Vagina (tissue), 2 donors: ENCODE measurements around the gene HADHA. TPM values are rescaled to one million over a fixed set of nuclear protein-coding genes. Genes with fewer than 3 reads are reported as not detected.

Experiments used
- DNase-seq, 2 donors: peaks; one replicate each; pipeline ENCODE4 v3.0.0-alpha.2; 2017; ENCODE audit errors: extremely low spot score in 2 of 2
- H3K27ac ChIP-seq: fragments of 200-600 bp; sonication (generic); one replicate; pipeline ENCODE4 v1.5.1; 2019
- H3K27me3 ChIP-seq: fragments of 200-600 bp; sonication (generic); one replicate; pipeline ENCODE4 v1.5.1; 2019
- H3K36me3 ChIP-seq, 2 donors: fragments of 200-600 bp; sonication (generic); one replicate each; pipeline ENCODE4 v1.5.1; 2017 to 2019
- H3K4me1 ChIP-seq: fragments of 200-600 bp; sonication (generic); one replicate; pipeline ENCODE4 v1.5.1; 2019
- H3K4me3 ChIP-seq, 2 donors: fragments of 200-600 bp; sonication (generic); 1 replicate in 1 of 2; 2 replicates in 1 of 2; pipeline ENCODE4 v1.5.1; 2016 to 2019
- H3K9me3 ChIP-seq: fragments of 200-600 bp; sonication (generic); one replicate; pipeline ENCODE4 v1.5.1; 2019
- POLR2A ChIP-seq, 2 donors: fragments of 450-650 bp; IDR thresholded peaks; one replicate each; pipeline ENCODE4 v1.6.1; 2017; ENCODE audit warnings: antibody characterized with exemption in 2 of 2, mild to moderate bottlenecking in 2 of 2, moderate library complexity in 2 of 2
- POLR2AphosphoS5 ChIP-seq, 2 donors: sonication (generic); formaldehyde crosslinking; IDR thresholded peaks; one replicate each; pipeline ENCODE4 v1.9.0; 2017; ENCODE audit warnings: antibody characterized with exemption in 2 of 2, mild to moderate bottlenecking in 2 of 2, low read depth in 1 of 2; ENCODE audit not compliant: insufficient read depth in 1 of 2
- intact Hi-C: fragments of 100-400 bp; cut with DNase I; formaldehyde crosslinking; loops from one replicate; pipeline ENCODE4 v1.15.1; 2023
- total RNA-seq: library from RNA; depleted of rRNA; stranded (reverse); fragments of >200 nt; gene quantifications from one replicate; pipeline ENCODE4 v1.2.3, GENCODE V29; 2016
- TF ChIP-seq, protein P1 (sequence below), 3 experiments: fragments of 450-650 bp in 2 of 3; fragments of 200-600 bp in 1 of 3; sonication (generic) in 1 of 3; IDR thresholded peaks; one replicate each; pipeline ENCODE4 v1.5.1; 2017 to 2019; ENCODE audit warnings: antibody characterized with exemption in 3 of 3, mild to moderate bottlenecking in 2 of 3, moderate library complexity in 2 of 3

Gene HADHA
- total RNA-seq, 1 donor from 2014 or later = 124 TPM

DNA sequence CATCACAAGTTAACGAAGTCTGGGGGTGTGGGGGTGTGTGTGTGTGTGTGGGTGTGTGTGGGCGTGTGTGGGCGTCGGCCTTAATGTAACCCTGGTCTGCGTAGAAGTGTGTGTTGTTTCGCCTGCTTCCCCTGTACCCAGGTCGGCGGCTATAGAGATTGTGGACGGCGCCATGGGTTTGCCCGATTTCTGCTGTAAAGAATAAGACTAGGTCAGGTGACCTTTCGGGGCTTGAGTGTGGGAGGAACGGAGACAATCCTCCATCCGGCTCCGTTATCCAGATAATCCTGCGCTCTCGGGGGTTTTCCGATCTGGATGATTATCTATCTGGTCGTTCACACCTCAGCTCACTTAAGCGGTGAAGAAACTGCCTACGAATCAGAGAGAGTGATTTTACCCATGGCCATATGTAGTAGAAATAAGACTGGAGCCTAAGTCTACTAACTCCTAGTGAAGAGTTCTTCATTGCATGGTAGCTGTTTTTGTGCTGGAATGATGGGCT is 850 bp upstream of the HADHA start:
- Histone ChIP-seq H3K9me3 (no peaks in the 10 kb centered on the region), H3K27me3 (no peaks in the 10 kb centered on the region), H3K4me1 (peaks cover 46% of the 10 kb centered on the region), H3K27ac (peak overlapping the region; percentile 96), H3K4me3 (peak overlapping the region; percentile 71 to 96), H3K36me3 (no peaks in the 10 kb centered on the region)
- DNase-seq = no peak
- TF ChIP-seq, protein P1, sequence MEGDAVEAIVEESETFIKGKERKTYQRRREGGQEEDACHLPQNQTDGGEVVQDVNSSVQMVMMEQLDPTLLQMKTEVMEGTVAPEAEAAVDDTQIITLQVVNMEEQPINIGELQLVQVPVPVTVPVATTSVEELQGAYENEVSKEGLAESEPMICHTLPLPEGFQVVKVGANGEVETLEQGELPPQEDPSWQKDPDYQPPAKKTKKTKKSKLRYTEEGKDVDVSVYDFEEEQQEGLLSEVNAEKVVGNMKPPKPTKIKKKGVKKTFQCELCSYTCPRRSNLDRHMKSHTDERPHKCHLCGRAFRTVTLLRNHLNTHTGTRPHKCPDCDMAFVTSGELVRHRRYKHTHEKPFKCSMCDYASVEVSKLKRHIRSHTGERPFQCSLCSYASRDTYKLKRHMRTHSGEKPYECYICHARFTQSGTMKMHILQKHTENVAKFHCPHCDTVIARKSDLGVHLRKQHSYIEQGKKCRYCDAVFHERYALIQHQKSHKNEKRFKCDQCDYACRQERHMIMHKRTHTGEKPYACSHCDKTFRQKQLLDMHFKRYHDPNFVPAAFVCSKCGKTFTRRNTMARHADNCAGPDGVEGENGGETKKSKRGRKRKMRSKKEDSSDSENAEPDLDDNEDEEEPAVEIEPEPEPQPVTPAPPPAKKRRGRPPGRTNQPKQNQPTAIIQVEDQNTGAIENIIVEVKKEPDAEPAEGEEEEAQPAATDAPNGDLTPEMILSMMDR (IDR thresholded peaks at IDR 0.05) = no peak
- TF ChIP-seq POLR2A (IDR thresholded peaks at IDR 0.05) (no peak), POLR2AphosphoS5 (IDR thresholded peaks at IDR 0.05; ENCODE audit: insufficient read depth in 1 of 2, low read depth in 1 of 2) (no peak)
- intact Hi-C loops = no loop called here

DNA sequence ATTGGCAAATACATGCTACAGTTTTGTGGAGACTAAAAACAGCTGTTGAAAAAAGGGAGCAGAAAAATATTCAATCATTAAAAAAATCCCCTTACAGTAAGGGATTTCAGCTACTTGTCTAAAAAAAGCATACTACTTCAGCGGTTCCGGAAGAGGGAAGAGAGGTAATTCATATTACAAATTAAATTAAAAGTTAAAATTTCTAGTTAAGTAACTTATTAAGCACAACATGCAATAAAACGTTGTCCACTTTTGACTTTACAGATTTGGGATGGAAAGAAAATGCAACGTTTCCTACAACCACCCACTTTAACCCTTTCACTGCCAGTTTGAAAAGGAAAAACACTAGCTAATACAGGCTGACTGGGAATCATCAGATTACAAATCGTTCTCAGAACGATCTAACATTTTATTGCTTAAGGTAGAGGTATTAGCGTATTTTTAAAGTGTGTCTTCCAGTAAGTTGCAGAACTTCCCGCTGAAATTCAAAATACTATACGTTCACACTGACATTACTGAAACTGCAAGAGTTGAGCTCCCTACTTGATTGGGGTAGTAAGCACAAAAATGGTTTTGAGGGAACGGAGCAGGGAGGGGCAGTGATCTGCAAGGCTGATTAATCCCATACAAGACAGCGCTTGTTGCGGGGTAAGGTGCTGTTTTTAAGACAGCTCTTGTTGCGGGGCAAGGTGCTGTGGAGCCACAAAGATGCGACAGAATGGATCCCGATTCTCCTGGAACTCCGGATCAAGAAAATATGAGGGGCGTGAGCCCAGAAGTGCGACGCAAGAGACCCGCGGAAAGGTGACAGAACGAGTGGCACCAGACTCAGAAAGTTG is 743 bp downstream of the HADHA start:
- H3K9me3 ChIP-seq = no peaks in the 10 kb centered on the region
- peak overlapping the region; percentile 96 for H3K27ac ChIP-seq
- peaks cover 46% of the 10 kb centered on the region for H3K4me1 ChIP-seq
- TF ChIP-seq, protein P1 (IDR thresholded peaks at IDR 0.05) = no peak
- TF ChIP-seq POLR2AphosphoS5 (IDR thresholded peaks at IDR 0.05; ENCODE audit: insufficient read depth in 1 of 2, low read depth in 1 of 2) (peak in 1 of 2 donors; percentile 3), POLR2A (IDR thresholded peaks at IDR 0.05) (no peak)
- intact Hi-C loops = no loop called here
- peak overlapping the region; percentile 71 to 96 for H3K4me3 ChIP-seq
- H3K27me3 ChIP-seq = no peaks in the 10 kb centered on the region
- no peak for DNase-seq
- H3K36me3 ChIP-seq = no peaks in the 10 kb centered on the region

DNA sequence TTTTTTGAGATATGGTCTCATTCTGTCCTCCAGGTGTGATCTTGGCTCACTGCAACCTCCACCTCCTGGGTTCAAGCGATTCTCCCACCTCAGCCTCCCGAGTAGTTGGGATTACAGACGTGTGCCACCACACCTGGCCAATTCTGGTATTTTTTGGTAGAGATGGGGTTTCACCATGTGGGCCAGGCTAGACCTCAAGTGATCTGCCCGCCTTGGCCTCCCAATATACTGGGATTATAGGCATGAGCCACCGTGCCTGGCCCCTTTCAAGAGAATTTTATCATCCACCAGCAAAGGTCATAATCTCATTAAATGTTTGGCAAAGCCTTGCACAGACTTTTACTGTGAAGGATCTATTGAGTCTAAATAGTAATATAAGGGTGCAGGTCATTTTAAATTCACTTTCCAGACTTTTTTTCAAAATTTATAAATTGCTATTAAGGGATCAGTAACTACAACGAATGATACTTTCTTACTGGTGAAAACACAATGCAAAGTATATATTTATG is 2.5 kb downstream of the HADHA start:
- no peaks in the 10 kb centered on the region for H3K27me3 ChIP-seq
- no peak overlapping the region for H3K27ac ChIP-seq
- DNase-seq = no peak
- H3K4me3 ChIP-seq = no peak overlapping the region
- intact Hi-C loops = no loop called here
- peaks cover 0 to 16% of the 10 kb centered on the region in 2 donors for H3K36me3 ChIP-seq
- TF ChIP-seq POLR2A (IDR thresholded peaks at IDR 0.05) = no peak
- no peak for TF ChIP-seq POLR2AphosphoS5 (IDR thresholded peaks at IDR 0.05; ENCODE audit: insufficient read depth in 1 of 2, low read depth in 1 of 2)
- peaks cover 38% of the 10 kb centered on the region for H3K4me1 ChIP-seq
- no peaks in the 10 kb centered on the region for H3K9me3 ChIP-seq

DNA sequence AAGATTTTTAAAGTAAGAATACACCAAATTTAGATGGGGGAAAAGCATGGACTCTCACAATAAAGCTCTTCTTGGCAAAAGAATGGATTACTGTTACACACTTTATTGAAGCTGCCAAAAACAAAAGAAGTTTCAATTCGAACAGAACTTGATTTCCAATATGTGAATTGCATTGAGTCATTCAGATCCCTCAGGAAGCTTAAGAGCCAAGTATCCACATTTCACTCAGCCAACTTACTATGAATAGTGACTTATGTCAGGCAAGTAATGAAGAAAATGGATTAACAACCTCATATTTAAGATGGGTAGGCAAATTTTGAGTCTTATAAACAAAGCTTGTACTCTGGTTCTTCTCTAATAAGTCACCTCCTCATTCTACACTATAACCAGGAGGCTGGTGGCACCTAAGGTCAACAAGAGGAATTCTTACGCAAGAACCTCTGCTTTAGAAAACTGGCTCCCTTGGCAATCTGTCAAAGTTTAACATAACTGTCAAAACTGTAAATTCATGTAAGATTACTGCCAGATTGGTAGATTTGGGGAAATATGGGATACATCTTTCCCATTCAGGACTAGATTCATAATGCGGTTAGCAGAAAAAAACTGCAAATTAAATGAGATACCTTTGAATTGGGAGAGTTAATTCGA is 6.0 kb downstream of the HADHA start:
- no peak for DNase-seq
- Histone ChIP-seq H3K4me3 (no peak overlapping the region), H3K9me3 (no peaks in the 10 kb centered on the region), H3K27ac (no peak overlapping the region), H3K4me1 (peaks cover 18% of the 10 kb centered on the region), H3K36me3 (peaks cover 0 to 50% of the 10 kb centered on the region in 2 donors), H3K27me3 (no peaks in the 10 kb centered on the region)
- TF ChIP-seq, protein P1 (IDR thresholded peaks at IDR 0.05) = no peak
- TF ChIP-seq POLR2AphosphoS5 (IDR thresholded peaks at IDR 0.05; ENCODE audit: insufficient read depth in 1 of 2, low read depth in 1 of 2) = no peak
- no peak for TF ChIP-seq POLR2A (IDR thresholded peaks at IDR 0.05)
- intact Hi-C loops = no loop called here

DNA sequence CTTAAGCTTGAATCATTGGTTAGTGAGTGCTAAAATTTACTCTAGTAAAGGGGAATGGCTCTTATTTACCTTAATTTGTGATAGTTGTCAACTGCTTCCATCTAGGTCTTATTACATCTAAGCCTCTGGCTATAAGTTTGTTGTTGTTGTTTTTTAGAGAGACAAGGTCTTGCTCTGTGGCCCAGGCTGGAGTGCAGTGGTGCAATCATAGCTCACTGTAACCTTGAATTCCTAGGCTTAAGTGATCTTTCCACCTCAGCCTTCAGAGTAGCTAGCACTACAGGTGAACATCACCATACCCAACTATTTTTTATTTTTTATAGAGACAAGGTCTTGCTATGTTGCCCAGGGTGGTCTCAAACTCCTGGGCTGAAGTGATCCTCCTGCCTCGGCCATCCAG is 6.6 kb downstream of the HADHA start:
- TF ChIP-seq POLR2AphosphoS5 (IDR thresholded peaks at IDR 0.05; ENCODE audit: insufficient read depth in 1 of 2, low read depth in 1 of 2) (no peak), POLR2A (IDR thresholded peaks at IDR 0.05) (no peak)
- TF ChIP-seq, protein P1 (IDR thresholded peaks at IDR 0.05) = no peak
- Histone ChIP-seq H3K27me3 (no peaks in the 10 kb centered on the region), H3K36me3 (peaks cover 0 to 55% of the 10 kb centered on the region in 2 donors), H3K9me3 (no peaks in the 10 kb centered on the region), H3K27ac (no peak overlapping the region), H3K4me3 (no peak overlapping the region), H3K4me1 (peaks cover 12% of the 10 kb centered on the region)
- no peak for DNase-seq
- intact Hi-C loops = no loop called here
